Measurements from ENCODE around the gene UCN3. TPM values are rescaled to one million over a fixed set of nuclear protein-coding genes. Genes with fewer than 3 reads are reported as not detected.

UCN3 gene
- total RNA-seq, 1 donor from 2014 or later: not detected

- no peak for TF ChIP-seq CTCF (IDR thresholded peaks at IDR 0.05)
- no peak overlapping the region for H3K4me3 ChIP-seq
- intact Hi-C loops (cut with DNase I): no loop called here
- no peaks in the 10 kb centered on the region for H3K9me3 ChIP-seq
- DNase-seq (ENCODE audit: low spot score in 2 of 2): no peak
- no peaks in the 10 kb centered on the region for H3K27me3 ChIP-seq
- no peaks in the 10 kb centered on the region for H3K4me1 ChIP-seq
- no peak overlapping the region for H3K27ac ChIP-seq
- no peaks in the 10 kb centered on the region for H3K36me3 ChIP-seq
These were observed 41.3 kb upstream of the UCN3 start for GRCh38 chr10:5323446-5323845.

GRCh38 chr10:5325076-5325475 lies 39.7 kb upstream of the UCN3 start:
- intact Hi-C loops (cut with DNase I): no loop called here
- no peak overlapping the region for H3K4me3 ChIP-seq
- DNase-seq (ENCODE audit: low spot score in 2 of 2): no peak
- no peaks in the 10 kb centered on the region for H3K9me3 ChIP-seq
- no peaks in the 10 kb centered on the region for H3K4me1 ChIP-seq
- no peak overlapping the region for H3K27ac ChIP-seq
- H3K36me3 ChIP-seq: no peaks in the 10 kb centered on the region
- TF ChIP-seq CTCF (IDR thresholded peaks at IDR 0.05): no peak
- no peaks in the 10 kb centered on the region for H3K27me3 ChIP-seq

- Histone ChIP-seq H3K4me1 (no peaks in the 10 kb centered on the region), H3K27me3 (no peaks in the 10 kb centered on the region), H3K27ac (no peak overlapping the region), H3K9me3 (no peaks in the 10 kb centered on the region), H3K36me3 (no peaks in the 10 kb centered on the region), H3K4me3 (no peak overlapping the region)
- no peak for TF ChIP-seq CTCF (IDR thresholded peaks at IDR 0.05)
- intact Hi-C loops (cut with DNase I): no loop called here
- DNase-seq (ENCODE audit: low spot score in 2 of 2): no peak
These were observed 30.4 kb upstream of the UCN3 start for GRCh38 chr10:5334196-5334880.

- Histone ChIP-seq H3K4me3 (no peak overlapping the region), H3K4me1 (no peaks in the 10 kb centered on the region), H3K9me3 (no peaks in the 10 kb centered on the region), H3K27ac (no peak overlapping the region), H3K36me3 (no peaks in the 10 kb centered on the region), H3K27me3 (no peaks in the 10 kb centered on the region)
- DNase-seq (ENCODE audit: low spot score in 2 of 2): no peak
- intact Hi-C loops (cut with DNase I): no loop called here
- no peak for TF ChIP-seq CTCF (IDR thresholded peaks at IDR 0.05)
These were observed 26.8 kb upstream of the UCN3 start for GRCh38 chr10:5338010-5338409.

- intact Hi-C loops (cut with DNase I): no loop called here
- Histone ChIP-seq H3K27me3 (no peaks in the 10 kb centered on the region), H3K4me1 (no peaks in the 10 kb centered on the region)
These were observed 21.7 kb upstream of the UCN3 start for GRCh38 chr10:5343092-5343491.

More at GRCh38 chr10:5343092-5343491, 21.7 kb upstream of the UCN3 start:
- no peak for DNase-seq (ENCODE audit: low spot score in 2 of 2)
- H3K36me3 ChIP-seq: no peaks in the 10 kb centered on the region
- TF ChIP-seq CTCF (IDR thresholded peaks at IDR 0.05): no peak
- no peaks in the 10 kb centered on the region for H3K9me3 ChIP-seq
- H3K4me3 ChIP-seq: no peak overlapping the region
- no peak overlapping the region for H3K27ac ChIP-seq

Data from ascending aorta (tissue), 2 donors.